Activated effector memory CD4-positive, alpha-beta T cell treated with Interleukin-2 at 50 U/mL for 16 hours (primary cell): ENCODE measurements around the gene EP400.
A peak's percentile ranks its signal among the peaks of the same experiment; 100 is the strongest.

ENCODE experiments used
- DNase-seq: peaks from one replicate; pipeline ENCODE4 v3.0.0-alpha.2; 2020

The EP400 gene

DNA sequence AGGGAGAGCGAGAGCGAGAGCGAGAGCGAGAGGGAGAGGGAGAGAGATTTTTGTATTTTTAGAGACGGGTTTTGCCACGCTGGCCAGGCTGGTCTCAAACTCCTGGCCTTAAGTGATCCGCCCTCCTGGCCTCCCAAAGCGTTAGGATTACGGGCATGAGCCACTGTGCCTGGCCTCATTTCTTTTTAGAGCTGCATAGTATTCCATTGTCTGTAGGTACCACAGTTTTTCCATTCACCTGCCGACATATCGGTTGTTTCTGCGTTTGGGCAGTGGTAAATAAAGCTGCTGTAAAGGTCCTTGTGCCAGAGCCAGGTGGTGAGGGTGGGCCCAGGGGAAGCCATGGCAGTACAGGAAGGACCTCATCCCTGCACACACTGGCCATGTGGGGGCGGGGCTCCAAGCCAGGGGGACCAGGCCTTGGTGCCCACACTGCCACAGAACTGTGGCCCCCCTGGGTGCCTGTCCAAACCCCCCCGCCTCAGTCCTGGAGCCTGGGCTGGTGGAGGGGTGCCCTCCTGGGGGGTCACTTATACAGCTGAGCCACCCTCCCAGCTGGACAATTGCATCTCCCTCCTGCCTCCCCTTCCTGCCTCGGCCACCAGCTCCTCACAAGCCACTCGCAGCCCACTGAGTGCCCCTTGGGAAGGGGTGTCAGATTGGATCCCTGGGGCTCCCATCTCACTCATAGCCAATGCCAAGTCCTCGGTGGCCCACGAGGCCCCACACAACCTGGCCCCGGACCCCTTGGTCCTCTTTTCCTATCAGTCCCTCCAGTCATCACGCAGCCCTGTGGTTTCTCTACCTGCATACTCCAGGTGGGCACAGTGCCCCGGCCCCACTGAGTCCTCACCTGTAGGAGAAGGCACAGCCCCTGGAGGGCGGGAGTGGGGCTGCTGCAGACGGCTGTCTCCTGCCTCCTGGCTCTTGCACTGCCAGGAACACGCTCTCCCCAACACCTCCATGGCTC is 22.3 kb upstream of the EP400 start:
- no peak for DNase-seq

DNA sequence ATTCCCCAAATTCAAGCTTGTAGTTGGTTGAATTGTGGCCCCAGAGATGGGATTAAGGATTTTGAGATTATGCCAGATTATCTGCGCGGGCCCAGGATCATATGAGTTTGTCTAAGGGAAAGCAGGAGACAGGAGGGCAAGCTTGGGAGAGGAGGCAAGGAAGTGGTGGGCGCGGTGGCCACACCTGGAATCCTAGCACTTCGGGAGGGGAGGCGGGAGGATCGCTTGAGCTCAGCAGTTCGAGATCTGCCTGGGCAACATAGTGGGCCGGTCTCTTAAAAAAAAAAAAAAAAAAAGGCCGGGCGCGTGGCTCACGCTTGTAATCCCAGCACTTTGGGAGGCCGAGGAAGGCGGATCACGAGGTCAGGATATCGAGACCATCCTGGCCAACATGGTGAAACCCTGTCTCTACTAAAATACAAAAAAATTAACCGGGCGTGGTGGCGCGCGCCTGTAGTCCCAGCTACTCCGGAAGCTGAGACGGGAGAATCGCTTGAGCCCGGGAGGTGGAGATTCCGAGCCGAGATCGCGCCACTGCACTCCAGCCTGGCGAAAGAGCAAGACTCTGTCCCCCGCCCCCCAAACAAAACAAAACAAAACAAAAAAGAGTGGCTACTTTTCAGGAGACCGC is 21.5 kb upstream of the EP400 start:
- no peak for DNase-seq

DNA sequence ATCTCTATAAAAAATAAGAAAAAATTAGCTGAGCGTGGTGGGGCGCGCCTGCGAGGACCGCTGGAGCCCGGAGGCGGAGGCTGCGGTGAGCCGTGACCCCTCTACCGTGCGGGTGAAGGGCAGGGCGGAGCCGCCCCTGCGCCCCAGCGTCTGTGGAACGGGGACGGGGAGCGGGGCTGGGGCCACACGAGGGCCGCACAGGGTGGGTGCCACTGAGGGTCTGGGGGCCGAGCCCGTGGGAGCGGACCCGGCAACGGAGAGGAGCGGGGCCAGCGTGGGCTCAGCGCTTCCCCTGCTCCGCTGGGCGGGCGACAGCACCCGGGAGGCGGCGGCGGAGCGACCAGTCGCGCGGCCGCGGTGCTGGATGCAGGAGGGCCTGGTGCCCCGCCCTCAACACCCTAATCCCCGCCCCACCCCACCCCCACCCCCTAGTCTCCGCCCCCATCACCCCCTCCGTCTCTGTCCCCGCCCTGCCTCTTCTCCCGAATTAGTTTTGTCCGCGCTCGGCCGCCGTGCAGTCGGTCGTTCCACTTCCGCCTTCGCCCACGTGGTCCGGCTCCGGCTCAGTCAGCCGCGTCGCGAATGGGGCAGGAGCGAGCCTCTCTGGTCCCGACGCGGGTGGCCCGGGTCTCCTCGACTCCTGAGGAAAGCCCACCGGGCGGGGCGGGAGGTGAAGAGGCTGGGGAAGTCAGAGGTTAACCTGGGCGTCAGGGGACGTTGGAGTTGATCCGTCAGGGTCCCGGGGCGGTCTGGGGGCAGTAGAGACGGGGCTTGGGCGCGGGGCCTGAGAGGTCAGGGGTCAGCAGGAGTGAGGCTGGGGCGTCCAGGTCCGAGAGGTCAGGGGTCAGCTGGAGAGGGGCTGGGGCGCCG is 20.8 kb upstream of the EP400 start, which contains the start of gene PUS1:
TSS of gene PUS1 (plus strand) at position 566 of the 870 bp plus-strand sequence. CDS start 447 bp downstream, outside the sequence.
- peak; percentile 91 for DNase-seq

DNA sequence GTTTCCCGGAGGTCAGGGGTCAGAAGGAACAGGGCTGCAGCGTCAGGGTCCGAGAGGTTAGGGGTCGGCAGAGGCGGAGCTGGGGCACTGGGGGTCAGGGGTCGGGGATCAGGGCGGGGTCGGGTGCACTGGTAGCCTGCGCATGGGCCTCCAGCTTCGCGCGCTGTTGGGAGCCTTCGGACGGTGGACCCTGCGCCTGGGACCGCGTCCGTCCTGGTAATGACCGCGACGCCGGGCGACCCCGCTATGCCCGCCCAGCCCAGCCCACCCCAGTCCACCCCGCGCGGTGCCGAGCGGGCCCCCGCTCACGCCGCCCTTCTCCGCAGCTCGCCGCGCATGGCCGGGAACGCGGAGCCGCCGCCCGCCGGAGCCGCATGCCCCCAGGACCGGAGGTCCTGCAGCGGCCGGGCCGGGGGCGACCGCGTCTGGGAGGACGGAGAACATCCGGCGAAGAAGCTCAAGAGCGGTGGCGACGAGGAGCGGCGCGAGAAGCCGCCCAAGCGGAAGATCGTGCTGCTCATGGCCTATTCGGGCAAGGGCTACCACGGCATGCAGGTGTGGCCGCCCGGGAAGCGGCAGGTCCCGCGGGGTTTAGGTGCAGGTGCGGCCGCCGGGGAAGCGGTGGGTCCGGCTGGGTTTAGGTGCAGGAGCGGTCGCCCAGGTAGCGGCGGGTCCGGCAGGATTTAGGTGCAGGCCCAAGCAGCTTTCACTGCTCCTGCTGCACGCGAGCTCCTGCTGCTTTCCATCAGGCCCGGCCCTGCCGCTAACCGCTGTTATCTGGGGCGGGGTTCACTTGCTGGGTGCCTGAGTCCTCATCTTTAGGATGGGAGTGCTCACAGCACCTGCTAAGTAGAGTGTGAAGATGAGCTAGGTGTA is 19.9 kb upstream of the EP400 start:
- peak; percentile 27 for DNase-seq

GRCh38 chr12:131930510-131930909 is 19.2 kb upstream of the EP400 start:
- DNase-seq, result no peak

DNA sequence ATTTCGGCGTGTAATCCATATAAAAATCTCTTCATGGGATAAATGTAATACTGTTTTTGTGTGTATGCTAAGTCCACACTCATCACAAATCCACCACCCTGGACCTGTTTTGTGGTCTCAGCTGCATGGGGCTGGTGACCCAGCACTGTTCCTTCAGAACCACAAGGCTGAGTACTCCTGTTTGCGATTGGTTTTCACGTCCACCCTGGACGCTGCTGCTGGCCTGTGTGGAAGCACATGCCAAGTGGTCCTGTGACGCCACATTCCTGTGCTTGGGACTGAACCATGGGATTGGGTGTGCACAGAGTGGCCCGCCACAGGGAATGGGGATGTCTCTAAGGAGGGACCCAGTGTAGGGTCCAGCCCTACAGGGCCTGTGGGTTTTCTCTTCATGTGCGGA is 16.4 kb upstream of the EP400 start:
- no peak for DNase-seq

GRCh38 chr12:131934535-131934934 is 15.2 kb upstream of the EP400 start:
- no peak for DNase-seq

DNA sequence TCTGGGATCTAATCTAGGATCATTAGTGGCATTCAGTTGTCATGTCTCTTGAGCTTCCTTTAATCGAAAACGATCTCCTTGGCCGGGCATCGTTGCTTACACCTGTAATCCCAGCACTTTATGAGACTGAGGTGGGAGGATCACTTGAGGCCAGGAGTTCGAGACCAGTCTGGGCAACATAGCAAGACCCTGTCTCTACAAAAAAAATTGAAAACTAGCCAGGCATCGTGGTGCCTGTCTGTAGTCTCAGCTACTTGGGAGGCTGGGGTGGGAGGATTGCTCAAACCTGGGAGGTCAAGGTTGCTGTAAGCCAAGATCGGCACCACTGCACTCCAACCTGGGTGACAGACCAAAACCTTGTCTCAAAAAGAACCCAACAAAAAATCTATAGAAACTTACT is 11.7 kb upstream of the EP400 start:
- DNase-seq, result no peak

GRCh38 chr12:131939007-131939406 is 10.7 kb upstream of the EP400 start:
- no peak for DNase-seq

DNA sequence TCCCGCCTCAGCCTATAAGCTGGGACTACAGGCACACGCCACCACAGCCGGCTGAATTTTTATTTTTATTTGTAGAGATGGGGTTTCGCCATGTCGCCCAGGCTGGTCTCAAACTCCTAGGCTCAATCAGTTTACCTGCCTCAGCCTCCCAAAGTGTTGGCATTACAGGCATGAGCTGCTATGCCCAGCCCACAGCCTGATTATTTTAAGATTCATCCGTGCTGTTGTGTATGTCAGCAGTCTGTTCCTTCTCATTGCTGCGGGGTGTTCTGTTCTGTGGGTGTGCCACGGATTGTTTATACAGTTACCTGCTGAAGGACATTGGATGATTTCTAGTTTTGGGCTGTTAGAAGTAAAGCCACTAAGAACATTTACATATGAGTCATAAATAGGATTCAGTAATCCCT is 9.6 kb upstream of the EP400 start:
- no peak for DNase-seq

GRCh38 chr12:131941116-131941986 is 8.4 kb upstream of the EP400 start:
- DNase-seq, result no peak

DNA sequence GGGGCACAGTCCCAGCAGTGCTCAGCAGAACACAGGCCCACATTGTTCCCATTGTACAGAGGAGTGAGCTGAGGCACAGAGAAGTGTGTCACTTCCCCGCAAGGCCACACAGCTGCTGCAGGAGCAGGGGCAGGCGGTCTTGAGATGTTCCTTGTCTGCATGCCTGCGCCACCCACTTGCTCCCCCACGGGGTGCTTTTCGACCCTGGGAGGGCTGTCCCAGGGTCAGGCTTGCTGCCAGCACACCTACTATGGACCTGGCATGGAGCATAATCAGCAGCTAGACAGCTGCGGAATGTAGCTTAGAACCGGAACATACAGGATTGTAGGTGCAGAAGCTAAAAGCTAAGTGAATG is 7.8 kb upstream of the EP400 start:
- DNase-seq, result no peak

- DNase-seq, result no peak
Observed at GRCh38 chr12:131942671-131943070, 7.1 kb upstream of the EP400 start.

DNA sequence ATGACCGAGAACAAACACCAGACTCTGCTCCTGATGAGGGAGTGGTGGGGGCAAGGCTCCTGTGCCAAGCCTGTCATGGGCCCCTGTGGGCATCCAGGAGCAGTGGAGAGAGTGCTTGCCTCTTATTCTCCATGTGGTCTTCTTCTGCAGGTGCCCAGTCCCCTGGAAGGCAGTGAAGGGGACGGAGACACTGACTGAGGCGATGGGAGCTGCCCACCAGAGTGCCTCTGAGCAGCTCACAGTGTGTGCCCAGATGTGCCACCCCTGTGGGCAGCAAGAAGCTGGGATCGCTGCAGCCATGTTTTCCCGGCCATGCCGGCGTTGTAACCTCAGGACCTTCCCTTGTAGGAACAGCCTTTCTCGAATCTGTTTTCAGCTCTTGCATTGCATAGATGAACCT is 6.4 kb upstream of the EP400 start:
- DNase-seq, result no peak

- no peak for DNase-seq
Observed at GRCh38 chr12:131943876-131944275, 5.9 kb upstream of the EP400 start.

- DNase-seq, result no peak
Observed at GRCh38 chr12:131944601-131945251, 5.0 kb upstream of the EP400 start.

DNA sequence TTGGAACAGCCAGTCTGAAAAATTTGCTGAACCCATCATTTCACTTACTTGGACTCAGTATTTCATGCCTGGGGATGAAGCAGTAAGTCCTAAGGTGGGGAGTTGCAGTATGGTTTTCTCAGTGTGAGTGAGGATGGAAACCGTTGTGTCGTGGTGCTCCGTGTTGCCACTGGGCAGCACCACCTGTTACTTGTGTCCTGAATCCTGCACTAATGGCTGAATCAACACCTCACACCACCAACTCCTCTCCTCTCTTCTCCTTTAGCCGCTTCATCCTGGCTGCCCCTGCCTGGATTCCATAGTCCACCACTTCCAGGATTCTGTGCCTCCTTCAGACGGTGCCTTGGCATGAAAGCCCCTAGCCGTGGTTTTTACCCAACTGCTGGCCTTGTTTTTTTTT is 3.0 kb upstream of the EP400 start:
- DNase-seq, result no peak

DNA sequence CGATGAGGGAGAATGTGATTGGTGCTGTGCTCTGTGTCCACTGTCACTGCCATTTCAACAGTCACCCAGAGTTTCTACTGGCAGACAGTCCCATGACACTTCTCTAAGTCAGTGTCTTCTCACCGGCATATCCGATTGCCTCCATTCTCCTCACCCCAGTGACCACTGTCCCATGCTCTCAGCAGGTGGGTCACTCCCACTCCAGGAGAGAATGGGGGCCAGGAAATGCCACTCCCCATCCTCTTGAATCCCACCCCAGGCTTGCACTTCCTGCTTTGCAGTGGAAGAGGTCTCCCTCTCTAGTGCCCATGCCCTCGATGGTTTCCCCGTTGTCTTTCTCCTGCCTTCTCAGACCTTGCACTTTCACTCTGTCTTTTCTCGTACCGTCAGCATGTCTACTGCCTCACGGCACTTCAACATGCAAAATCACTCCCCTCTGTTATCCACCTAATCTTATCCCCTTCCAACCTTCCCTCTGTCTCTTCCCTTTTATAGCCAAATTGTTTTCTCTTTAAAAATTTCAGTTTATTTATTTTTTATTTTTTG is 2.2 kb upstream of the EP400 start:
- no peak for DNase-seq

- no peak for DNase-seq
Observed at GRCh38 chr12:131948166-131948712, 1.5 kb upstream of the EP400 start.
